Heart left ventricle (tissue), 16 donors: ENCODE results near the gene PIP4P1. TPM values are rescaled to one million over a fixed set of nuclear protein-coding genes. Genes with fewer than 3 reads are reported as not detected.
"Not testable (repeated sequence)": the region's sequence is repeated elsewhere in the genome, so short reads cannot be mapped to it uniquely, and the experiment has no call there.

Experiments
- ATAC-seq, 4 donors: fragments of 200-7000 bp; cut with Tn5 transposase; one replicate each; pipeline ENCODE4 v1.9.1; 2020 to 2022; ENCODE audit warnings: moderate library complexity in 4 of 4, mild to moderate bottlenecking in 3 of 4, moderate number of reproducible peaks in 1 of 4
- DNase-seq, 5 donors: peaks; one replicate each; pipeline ENCODE4 v3.0.0-alpha.2; 2020
- H3K27ac ChIP-seq, 12 donors: fragments of 200-600 bp; sonication (generic) in 4 of 12; one replicate each; pipeline versions ENCODE4 v1.5.0 to v1.8.0; 2016 to 2022; ENCODE audit warnings: mild to moderate bottlenecking in 2 of 12
- H3K27me3 ChIP-seq, 9 donors: fragments of 200-600 bp; sonication (generic) in 2 of 9; one replicate each; pipeline versions ENCODE4 v1.5.1 to v1.8.0; 2016 to 2022; ENCODE audit warnings: mild to moderate bottlenecking in 3 of 9
- H3K36me3 ChIP-seq, 9 donors: fragments of 200-600 bp; sonication (generic) in 2 of 9; one replicate each; pipeline versions ENCODE4 v1.5.0 to v1.8.0; 2018 to 2022; ENCODE audit warnings: mild to moderate bottlenecking in 2 of 9
- H3K4me1 ChIP-seq, 12 donors: fragments of 200-600 bp; sonication (generic) in 4 of 12; one replicate each; pipeline versions ENCODE4 v1.5.0 to v1.8.0; 2016 to 2022; ENCODE audit warnings: mild to moderate bottlenecking in 3 of 12
- H3K4me3 ChIP-seq, 12 donors: fragments of 200-600 bp; sonication (generic) in 4 of 12; one replicate each; pipeline versions ENCODE4 v1.5.0 to v1.8.0; 2017 to 2022; ENCODE audit warnings: mild to moderate bottlenecking in 9 of 12, moderate library complexity in 4 of 12
- H3K9me3 ChIP-seq, 12 donors: fragments of 200-600 bp; sonication (generic) in 4 of 12; one replicate each; pipeline versions ENCODE4 v1.5.0 to v1.8.0; 2016 to 2022; ENCODE audit warnings: mild to moderate bottlenecking in 1 of 12
- POLR2A ChIP-seq, 2 donors: fragments of 450-650 bp; IDR thresholded peaks; one replicate each; pipeline ENCODE4 v1.6.1; 2017; ENCODE audit warnings: antibody characterized with exemption in 2 of 2, mild to moderate bottlenecking in 2 of 2, moderate library complexity in 2 of 2
- WGBS, 4 donors: extraction: QIAGEN DNeasy Blood & Tissue Kit in 2 of 4; methylation state at CpG; one replicate each; pipeline versions ENCODE4 v1.1.5 to v1.1.7; 2013 to 2018; 5-methylcytosine and 5-hydroxymethylcytosine counted together
- intact Hi-C, 10 donors: fragments of 100-400 bp; cut with DNase I; formaldehyde crosslinking; loops; one replicate each; pipeline versions ENCODE4 v1.11.1 to v1.14.2; 2022
- polyA plus RNA-seq, 2 donors: library from polyadenylated mRNA; stranded (reverse); fragments of 200-250 nt; gene quantifications; one replicate each; pipeline ENCODE4 v1.2.3, GENCODE V29; 2013
- total RNA-seq, 9 donors: library from RNA; depleted of rRNA in 2 of 9; stranded (reverse); fragments of >200 nt in 2 of 9; fragmentation: NEBNext Ultra II Directional in 3 of 9; extraction: Animal tissue kit (Norgen Biotek cat#: 25700) in 3 of 9; gene quantifications; one replicate each; pipeline versions ENCODE4 v1.1.0 to v1.2.4, GENCODE V29; 2016 to 2023
- TF ChIP-seq, protein P1 (sequence below), 12 donors: fragments of 200-600 bp; sonication (generic) in 4 of 12; IDR thresholded peaks; one replicate each; pipeline versions ENCODE4 v1.5.0 to v1.8.0; 2018 to 2022; ENCODE audit warnings: antibody characterized with exemption in 12 of 12, mild to moderate bottlenecking in 5 of 12
- donor health status: ischemic (EF 13 %, LVEDD 7.1; RV severe dilation, severe dysfunction).
- donor health status: healthy with polysubstance abuse.
- donor health status: DM: no; HTN: yes; CAD: no.
- donor health status: DM: no; HTN: no; CAD: no.
- donor health status: ischemic (EF 25% LVEDD 6.9; RV normal size, moderate dysfunction).
- donor health status: ischemic (EF 25% LVEDD 5.7; RV mildly dilated, moderate dysfunction).
- donor health status: healthy.
- donor health status: DM: yes; HTN: yes; CAD: no.
- donor health status: ischemic (EF 35%, LVEDD 5.7; RV mildly dilated, moderate dysfunction).
- donor health status: nonischemic (EF 11% LVEDD 7.7; RV severe dilation, severe dysfunction).
- donor health status: DM: yes; HTN: yes; CAD: no.
- donor health status: PGD.
- donor health status: ischemic (EF 29% LVEDD 5.4; RV normal size, mild dysfunction).
- donor health status: nonischemic (EF 23%, LVEDD 6.1; RV moderate dilation, normal function).

Gene PIP4P1
- total and polyA plus RNA-seq, 11 donors = 12.3 to 39.8 (median 18.0) TPM

DNA sequence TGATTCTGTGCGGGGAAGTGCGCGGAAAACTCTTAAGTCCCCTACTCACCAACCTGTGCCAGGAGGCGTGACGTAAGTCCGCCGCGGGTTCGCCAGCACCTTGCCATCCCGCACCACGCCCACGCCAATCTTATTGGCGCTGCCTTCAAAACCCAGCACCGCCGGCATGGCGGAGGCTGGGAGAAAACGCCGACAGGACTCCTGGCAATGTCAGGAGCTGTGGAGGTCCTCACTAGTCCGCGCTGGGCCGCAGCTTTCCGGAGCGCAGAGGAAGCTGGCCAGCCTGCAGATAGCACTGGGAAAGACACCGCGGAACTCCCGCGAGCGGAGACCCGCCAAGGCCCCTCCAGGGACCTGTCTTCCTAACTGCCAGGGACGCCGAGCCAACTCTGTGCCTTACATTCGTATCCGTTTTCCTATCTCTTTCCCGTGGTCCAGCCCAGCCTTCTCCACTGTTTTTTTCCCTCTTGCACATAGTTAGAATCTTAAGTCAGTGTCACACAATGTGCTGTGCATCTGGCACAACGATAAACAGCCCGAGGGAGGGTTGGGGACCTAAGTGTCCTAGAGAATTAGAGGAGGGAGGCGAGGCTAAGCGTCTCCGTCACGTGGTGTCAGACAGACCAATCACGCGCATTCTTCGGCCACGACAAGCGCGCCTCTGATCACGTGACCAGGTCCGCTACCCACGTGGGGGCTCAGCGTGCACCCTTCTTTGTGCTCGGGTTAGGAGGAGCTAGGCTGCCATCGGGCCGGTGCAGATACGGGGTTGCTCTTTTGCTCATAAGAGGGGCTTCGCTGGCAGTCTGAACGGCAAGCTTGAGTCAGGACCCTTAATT is 6.5 kb downstream of the PIP4P1 start, which contains the start of the genes APEX1 and OSGEP:
Gene APEX1 (plus strand): TSS at position 711 of the 839 bp plus-strand sequence. CDS start 420 bp downstream, outside the sequence.
Gene OSGEP (minus strand): TSS at position 297 of the 839 bp plus-strand sequence. CDS start 129 bp downstream, at position 168.
- Histone ChIP-seq H3K9me3 (no peaks in the 10 kb centered on the region), H3K4me3 (peak within 1 kb of the TSS; percentile 71 to 92 (median 81)), H3K36me3 (peaks cover 0 to 73% (median 63%) of the 10 kb centered on the region in 9 donors), H3K27me3 (no peaks in the 10 kb centered on the region), H3K4me1 (peaks cover 0 to 53% (median 26%) of the 10 kb centered on the region in 12 donors), H3K27ac (peak within 1 kb of the TSS; percentile 88 to 98 (median 93))
- WGBS, 4 donors = 0 to 1% (median 0%) methylated on average over 42 to 56 of the region's 56 CpGs
- ATAC-seq (peak; percentile 95 to 97 (median 96)), DNase-seq (peak; percentile 98 to 99 (median 99))
- TF ChIP-seq, protein P1, sequence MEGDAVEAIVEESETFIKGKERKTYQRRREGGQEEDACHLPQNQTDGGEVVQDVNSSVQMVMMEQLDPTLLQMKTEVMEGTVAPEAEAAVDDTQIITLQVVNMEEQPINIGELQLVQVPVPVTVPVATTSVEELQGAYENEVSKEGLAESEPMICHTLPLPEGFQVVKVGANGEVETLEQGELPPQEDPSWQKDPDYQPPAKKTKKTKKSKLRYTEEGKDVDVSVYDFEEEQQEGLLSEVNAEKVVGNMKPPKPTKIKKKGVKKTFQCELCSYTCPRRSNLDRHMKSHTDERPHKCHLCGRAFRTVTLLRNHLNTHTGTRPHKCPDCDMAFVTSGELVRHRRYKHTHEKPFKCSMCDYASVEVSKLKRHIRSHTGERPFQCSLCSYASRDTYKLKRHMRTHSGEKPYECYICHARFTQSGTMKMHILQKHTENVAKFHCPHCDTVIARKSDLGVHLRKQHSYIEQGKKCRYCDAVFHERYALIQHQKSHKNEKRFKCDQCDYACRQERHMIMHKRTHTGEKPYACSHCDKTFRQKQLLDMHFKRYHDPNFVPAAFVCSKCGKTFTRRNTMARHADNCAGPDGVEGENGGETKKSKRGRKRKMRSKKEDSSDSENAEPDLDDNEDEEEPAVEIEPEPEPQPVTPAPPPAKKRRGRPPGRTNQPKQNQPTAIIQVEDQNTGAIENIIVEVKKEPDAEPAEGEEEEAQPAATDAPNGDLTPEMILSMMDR (IDR thresholded peaks at IDR 0.05) = peak in 1 of 12 donors; percentile 6
- TF ChIP-seq POLR2A (IDR thresholded peaks at IDR 0.05) = peak in 1 of 2 donors; percentile 89
- intact Hi-C loops = loop anchor here (1.0 to 10.0 kb wide), 15 partner anchors 37 to 230 kb away; partner anchors contain the start of genes PARP2 (in 6 of the 10), TEP1 (in 6 of the 10), CCNB1IP1 (in 2 of the 10) and RNASE4 (in 2 of the 10)

DNA sequence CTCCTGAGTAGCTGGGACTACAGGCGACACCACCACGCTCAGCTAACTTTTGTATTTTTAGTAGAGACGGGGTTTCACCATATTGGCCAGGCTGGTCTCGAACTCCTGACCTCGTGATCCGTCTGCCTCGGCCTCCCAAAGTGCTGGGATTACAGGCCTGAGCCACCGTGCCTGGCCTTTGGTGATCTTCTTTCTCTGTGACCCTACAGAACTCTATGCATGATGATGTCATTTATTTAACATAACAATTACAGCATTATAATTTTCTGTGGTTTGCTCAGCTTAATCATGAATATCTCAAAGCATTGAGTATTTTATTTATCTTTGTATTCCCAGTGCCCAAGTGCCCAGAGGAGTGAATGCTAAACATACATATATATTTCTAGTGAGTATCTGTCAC is 8.4 kb downstream of the PIP4P1 start:
- H3K4me3 ChIP-seq, DNase-seq, H3K27me3 ChIP-seq, ATAC-seq, H3K27ac ChIP-seq, H3K9me3 ChIP-seq: not testable (repeated sequence)
- 93 to 95% (median 93%) methylated on average over 8 of the region's 8 CpGs for WGBS, 4 donors
- Histone ChIP-seq H3K36me3 (peaks cover 0 to 73% (median 63%) of the 10 kb centered on the region in 9 donors), H3K4me1 (peaks cover 0 to 34% (median 21%) of the 10 kb centered on the region in 12 donors)
- intact Hi-C loops = loop anchor here in 7 of 10 donors (5.0 to 10.0 kb wide), 8 partner anchors 36 to 232 kb away; partner anchors contain the start of genes CCNB1IP1 (in 2 of the 7), PARP2 (in 2 of the 7), ANG (in 1 of the 7) and RNASE4 (in 1 of the 7)

DNA sequence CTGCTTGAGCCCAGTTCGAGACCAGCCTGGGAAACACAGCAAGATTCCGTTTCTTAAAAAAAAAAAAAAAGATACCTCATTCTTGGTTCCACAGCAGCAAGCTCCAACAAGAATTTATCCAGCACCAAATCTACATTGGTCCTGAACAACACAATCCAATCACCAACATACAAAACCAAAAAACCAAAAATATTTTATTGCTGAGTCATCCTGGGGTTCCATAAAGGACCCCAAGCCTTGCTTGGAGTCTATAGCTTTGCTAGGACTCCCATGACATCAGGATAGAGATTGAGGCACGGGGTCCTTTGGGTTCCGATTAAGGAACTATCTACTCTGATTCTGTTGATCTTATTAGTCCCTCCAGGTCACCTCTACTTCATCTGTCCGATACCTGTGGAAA is 14.3 kb downstream of the PIP4P1 start:
- no peaks in the 10 kb centered on the region for H3K27me3 ChIP-seq
- DNase-seq = no peak
- H3K36me3 ChIP-seq = peaks cover 0 to 70% (median 63%) of the 10 kb centered on the region in 9 donors
- ATAC-seq = no peak
- H3K27ac ChIP-seq = no peak overlapping the region
- no peak for TF ChIP-seq POLR2A (IDR thresholded peaks at IDR 0.05)
- TF ChIP-seq, protein P1 (IDR thresholded peaks at IDR 0.05) = no peak
- no peak overlapping the region for H3K4me3 ChIP-seq
- H3K9me3 ChIP-seq = no peaks in the 10 kb centered on the region
- H3K4me1 ChIP-seq = peaks cover 0 to 13% (median 0%) of the 10 kb centered on the region in 12 donors
- intact Hi-C loops = no loop called here
- 92 to 97% (median 96%) methylated on average over 5 of the region's 5 CpGs for WGBS, 4 donors

DNA sequence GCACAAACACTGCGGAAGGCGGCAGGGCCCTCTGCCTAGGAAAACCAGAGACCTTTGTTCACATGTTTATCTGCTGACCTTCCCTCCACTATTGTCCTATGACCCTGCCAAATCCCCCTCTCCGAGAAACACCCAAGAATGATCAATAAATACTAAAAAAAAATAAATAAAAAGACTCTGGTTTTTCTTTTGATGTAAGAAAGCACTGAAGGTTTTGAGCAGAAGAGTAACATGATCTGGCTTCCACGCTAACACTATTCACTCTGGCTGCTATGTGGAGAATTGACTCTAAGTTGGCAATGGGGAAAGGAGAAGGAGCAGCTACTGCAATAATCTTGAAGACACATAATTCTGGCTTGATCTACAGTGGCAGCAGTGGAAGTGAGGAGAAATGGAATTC is 17.6 kb downstream of the PIP4P1 start:
- 85 to 100% (median 92%) methylated on average over 2 to 3 of the region's 4 CpGs for WGBS, 4 donors
- H3K27ac ChIP-seq, intact Hi-C loops, H3K9me3 ChIP-seq, DNase-seq, ATAC-seq, H3K27me3 ChIP-seq, H3K4me3 ChIP-seq: not testable (repeated sequence)
- H3K36me3 ChIP-seq = peaks cover 0 to 38% (median 31%) of the 10 kb centered on the region in 9 donors
- peaks cover 0 to 28% (median 0%) of the 10 kb centered on the region in 12 donors for H3K4me1 ChIP-seq

DNA sequence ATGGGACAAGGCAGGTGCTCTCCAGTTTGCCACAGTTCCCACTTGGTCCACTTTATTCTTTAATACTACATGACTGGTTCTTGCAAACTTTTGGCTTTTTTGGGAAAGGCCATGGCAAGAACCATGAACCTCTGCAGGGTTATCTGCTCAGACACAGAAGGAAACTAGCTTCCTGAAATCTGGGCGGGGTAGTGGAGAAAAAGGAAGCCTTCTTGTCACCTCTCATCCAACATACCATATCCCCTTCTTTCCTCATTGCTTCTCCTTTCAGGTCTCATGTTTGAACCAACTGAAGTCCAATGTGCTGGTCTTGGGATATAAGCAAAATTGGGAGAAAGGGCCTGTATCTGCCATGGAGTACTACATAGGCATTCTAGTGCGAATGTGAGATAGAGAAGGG is 19.8 kb downstream of the PIP4P1 start:
- TF ChIP-seq POLR2A (IDR thresholded peaks at IDR 0.05) = no peak
- TF ChIP-seq, protein P1 (IDR thresholded peaks at IDR 0.05) = no peak
- 86 to 91% (median 88%) methylated on average over 2 of the region's 2 CpGs for WGBS, 4 donors
- ATAC-seq (no peak), DNase-seq (no peak)
- H3K4me3 ChIP-seq = no peak overlapping the region
- no peaks in the 10 kb centered on the region for H3K9me3 ChIP-seq
- H3K36me3 ChIP-seq = peaks cover 0 to 16% (median 9%) of the 10 kb centered on the region in 9 donors
- intact Hi-C loops = no loop called here
- H3K27ac ChIP-seq = no peak overlapping the region
- peaks cover 0 to 6% (median 0%) of the 10 kb centered on the region in 9 donors for H3K27me3 ChIP-seq
- H3K4me1 ChIP-seq = peaks cover 0 to 28% (median 0%) of the 10 kb centered on the region in 12 donors
